Measurements from ENCODE around the gene SLC32A1.

- TF ChIP-seq ESRRG (CRISPR knock-in tag; IDR thresholded peaks at IDR 0.05) (no peak), RARB (CRISPR knock-in tag; IDR thresholded peaks at IDR 0.05) (no peak), ZFP30 (CRISPR knock-in tag; IDR thresholded peaks at IDR 0.05) (no peak)
- TF ChIP-seq, protein P1, sequence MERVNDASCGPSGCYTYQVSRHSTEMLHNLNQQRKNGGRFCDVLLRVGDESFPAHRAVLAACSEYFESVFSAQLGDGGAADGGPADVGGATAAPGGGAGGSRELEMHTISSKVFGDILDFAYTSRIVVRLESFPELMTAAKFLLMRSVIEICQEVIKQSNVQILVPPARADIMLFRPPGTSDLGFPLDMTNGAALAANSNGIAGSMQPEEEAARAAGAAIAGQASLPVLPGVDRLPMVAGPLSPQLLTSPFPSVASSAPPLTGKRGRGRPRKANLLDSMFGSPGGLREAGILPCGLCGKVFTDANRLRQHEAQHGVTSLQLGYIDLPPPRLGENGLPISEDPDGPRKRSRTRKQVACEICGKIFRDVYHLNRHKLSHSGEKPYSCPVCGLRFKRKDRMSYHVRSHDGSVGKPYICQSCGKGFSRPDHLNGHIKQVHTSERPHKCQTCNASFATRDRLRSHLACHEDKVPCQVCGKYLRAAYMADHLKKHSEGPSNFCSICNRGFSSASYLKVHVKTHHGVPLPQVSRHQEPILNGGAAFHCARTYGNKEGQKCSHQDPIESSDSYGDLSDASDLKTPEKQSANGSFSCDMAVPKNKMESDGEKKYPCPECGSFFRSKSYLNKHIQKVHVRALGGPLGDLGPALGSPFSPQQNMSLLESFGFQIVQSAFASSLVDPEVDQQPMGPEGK (CRISPR knock-in tag; IDR thresholded peaks at IDR 0.05; ENCODE audit: borderline replicate concordance): no peak
These were observed 30.6 kb downstream of the SLC32A1 start for GRCh38 chr20:38754924-38755323.

All from SK-N-SH treated with all-trans-retinoic acid at 6 μM for 48 hours (cell line).